ENCODE results near the gene PASD1. TPM values are rescaled to one million over a fixed set of nuclear protein-coding genes. Genes with fewer than 3 reads are reported as not detected.

PASD1 gene
- total RNA-seq, 4 donors from 2014 or later: not detected

DNA sequence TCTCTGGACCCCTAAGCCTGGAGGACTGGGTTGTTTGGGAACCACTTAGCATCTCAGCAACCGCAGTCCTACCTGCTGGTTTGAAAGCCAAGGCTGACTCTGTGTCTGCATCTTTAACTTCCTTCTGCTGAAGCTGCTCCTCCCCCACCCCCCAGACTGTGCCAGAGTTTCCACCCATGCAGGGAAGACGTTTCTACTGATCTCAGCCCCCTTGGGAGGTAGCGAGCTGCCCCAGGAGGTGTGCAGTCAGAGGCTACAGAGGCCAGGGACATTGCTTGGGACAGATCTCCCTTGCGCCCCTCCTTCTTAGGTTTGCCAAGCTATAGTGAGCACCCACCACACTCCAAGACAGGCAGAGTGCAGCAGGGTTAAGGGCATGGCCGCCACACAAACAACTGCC, 147.7 kb downstream of the PASD1 start:
- H3K4me3 ChIP-seq (ENCODE audit: low read depth, poor library complexity, severe bottlenecking): no peak overlapping the region
- intact Hi-C loops (cut with DNase I; ENCODE audit: low total_unique reads): no loop called here
- TF ChIP-seq CTCF (IDR thresholded peaks at IDR 0.05) (no peak), POLR2A (IDR thresholded peaks at IDR 0.05) (no peak)
- 48 to 86% methylated on average over 1 to 5 of the region's 5 CpGs for WGBS, 2 donors
- no peak for DNase-seq (ENCODE audit: low spot score in 2 of 2)

DNA sequence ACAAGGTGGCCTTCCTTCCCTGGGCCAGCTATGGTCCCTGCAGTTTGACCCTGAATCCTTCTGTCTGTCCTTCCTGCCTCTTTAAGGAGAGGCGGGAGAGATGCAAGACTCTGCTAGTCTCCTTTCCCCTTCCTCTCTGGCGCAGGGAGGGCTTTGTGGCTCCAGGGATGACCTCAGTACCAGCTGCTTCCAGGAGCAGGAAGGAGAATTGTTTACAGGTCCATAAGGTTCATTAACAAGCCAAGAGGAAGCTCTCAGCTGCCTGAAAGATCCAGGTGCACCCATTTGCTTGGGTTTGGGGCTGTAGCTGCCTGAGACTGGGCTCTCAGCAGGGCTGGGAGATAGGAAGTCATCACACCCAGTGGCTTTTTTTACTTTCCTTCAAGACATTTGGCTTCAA, 148.3 kb downstream of the PASD1 start:
- no peak overlapping the region for H3K4me3 ChIP-seq (ENCODE audit: low read depth, poor library complexity, severe bottlenecking)
- WGBS, 2 donors: 20 to 25% methylated on average over 1 to 2 of the region's 2 CpGs
- no peak for DNase-seq (ENCODE audit: low spot score in 2 of 2)
- intact Hi-C loops (cut with DNase I; ENCODE audit: low total_unique reads): no loop called here
- TF ChIP-seq CTCF (IDR thresholded peaks at IDR 0.05) (no peak), POLR2A (IDR thresholded peaks at IDR 0.05) (no peak)

DNA sequence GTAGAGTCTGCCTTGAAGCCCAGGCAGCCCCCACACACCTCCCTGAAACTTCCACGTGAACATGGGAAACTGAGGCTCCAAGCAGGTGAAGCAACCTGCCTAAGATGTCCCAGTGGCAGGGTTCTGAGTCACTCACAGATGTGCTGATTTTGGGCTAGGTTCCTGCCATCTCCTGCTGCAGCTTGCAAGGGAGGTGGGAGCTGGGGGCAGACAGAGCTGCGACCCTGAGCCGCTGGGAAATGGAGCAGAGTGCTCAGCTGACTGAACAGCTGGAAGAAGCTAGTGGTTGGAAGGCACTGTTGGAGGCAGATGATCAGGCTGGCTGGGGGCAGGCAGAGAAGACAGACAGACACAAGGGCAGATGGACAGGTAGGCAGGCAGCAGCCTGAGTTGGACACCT, 148.8 kb downstream of the PASD1 start:
- TF ChIP-seq CTCF (IDR thresholded peaks at IDR 0.05) (no peak), POLR2A (IDR thresholded peaks at IDR 0.05) (no peak)
- 20 to 44% methylated on average over 2 to 3 of the region's 3 CpGs for WGBS, 2 donors
- DNase-seq (ENCODE audit: low spot score in 2 of 2): no peak
- intact Hi-C loops (cut with DNase I; ENCODE audit: low total_unique reads): no loop called here
- H3K4me3 ChIP-seq (ENCODE audit: low read depth, poor library complexity, severe bottlenecking): no peak overlapping the region

- H3K4me3 ChIP-seq (ENCODE audit: low read depth, poor library complexity, severe bottlenecking): no peak overlapping the region
- intact Hi-C loops (cut with DNase I; ENCODE audit: low total_unique reads): no loop called here
Measured at GRCh38 chrX:151713849-151714248, 150.4 kb downstream of the PASD1 start.

GRCh38 chrX:151714362-151714761, 150.9 kb downstream of the PASD1 start:
- intact Hi-C loops (cut with DNase I; ENCODE audit: low total_unique reads): no loop called here
- WGBS, 2 donors: 57 to 82% methylated on average over 5 of the region's 5 CpGs
- no peak for DNase-seq (ENCODE audit: low spot score in 2 of 2)
- TF ChIP-seq POLR2A (IDR thresholded peaks at IDR 0.05): no peak
- no peak for TF ChIP-seq CTCF (IDR thresholded peaks at IDR 0.05)
- H3K4me3 ChIP-seq (ENCODE audit: low read depth, poor library complexity, severe bottlenecking): no peak overlapping the region

More at GRCh38 chrX:151713849-151714248, 150.4 kb downstream of the PASD1 start:
- no peak for DNase-seq (ENCODE audit: low spot score in 2 of 2)
- WGBS, 2 donors: 64 to 87% methylated on average over 2 to 3 of the region's 3 CpGs
- no peak for TF ChIP-seq POLR2A (IDR thresholded peaks at IDR 0.05)
- TF ChIP-seq CTCF (IDR thresholded peaks at IDR 0.05): no peak

DNA sequence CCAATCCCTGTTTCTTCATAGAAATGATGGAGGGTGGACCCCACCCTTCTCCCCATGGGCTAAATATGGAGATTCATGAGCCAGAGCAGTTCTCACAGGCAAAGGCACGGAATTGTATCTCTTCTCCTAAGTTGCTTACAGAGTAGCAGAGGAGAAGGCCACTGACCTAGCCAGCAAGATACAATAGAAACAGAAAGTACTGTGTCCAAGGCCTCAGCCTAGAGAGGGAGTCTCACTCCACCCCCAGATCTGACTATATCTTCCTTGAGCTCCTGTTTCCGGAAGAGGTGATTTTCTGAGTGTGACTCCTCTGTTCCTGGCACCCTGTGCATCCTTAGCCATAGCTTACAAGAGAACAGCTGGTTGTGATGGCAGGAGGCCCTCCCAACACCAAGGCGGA, 152.3 kb downstream of the PASD1 start, which contains the start of gene FATE1:
Gene FATE1 (plus strand): TSS at position 284 of the 400 bp plus-strand sequence. CDS start 85 bp downstream, at position 369.
- DNase-seq (ENCODE audit: low spot score in 2 of 2): no peak
- TF ChIP-seq POLR2A (IDR thresholded peaks at IDR 0.05): no peak
- intact Hi-C loops (cut with DNase I; ENCODE audit: low total_unique reads): no loop called here
- H3K4me3 ChIP-seq (ENCODE audit: low read depth, poor library complexity, severe bottlenecking): no peak within 1 kb of the TSS
- 45 to 48% methylated on average over 3 of the region's 3 CpGs for WGBS, 2 donors
